Spleen (tissue), 11 donors: ENCODE data around the gene ARHGEF28. TPM values are rescaled to one million over a fixed set of nuclear protein-coding genes. Genes with fewer than 3 reads are reported as not detected.

Experiments
- DNase-seq: peaks from one replicate; pipeline ENCODE4 v3.0.0-alpha.2; 2020
- H3K27ac ChIP-seq, 8 donors: fragments of 200-600 bp; sonication (generic) in 7 of 8; 1 replicate in 4 of 8; 2 replicates in 4 of 8; pipeline versions ENCODE4 v1.5.0 to v1.8.0; 2016 to 2021; ENCODE audit warnings: inconsistent platforms in 4 of 8, mild to moderate bottlenecking in 4 of 8, moderate library complexity in 1 of 8
- H3K27me3 ChIP-seq, 7 donors: fragments of 200-600 bp; sonication (generic) in 6 of 7; replicated peaks in 1 of 7; 1 replicate in 4 of 7; 2 replicates in 3 of 7; pipeline versions ENCODE4 v1.5.0 to v1.8.0; 2016 to 2021; ENCODE audit warnings: inconsistent platforms in 3 of 7, mild to moderate bottlenecking in 1 of 7
- H3K36me3 ChIP-seq, 6 donors: fragments of 200-600 bp; sonication (generic) in 5 of 6; 1 replicate in 4 of 6; 2 replicates in 2 of 6; pipeline versions ENCODE4 v1.5.0 to v1.8.0; 2016 to 2021; ENCODE audit warnings: inconsistent platforms in 2 of 6
- H3K4me1 ChIP-seq, 6 donors: fragments of 200-600 bp; sonication (generic) in 5 of 6; 1 replicate in 3 of 6; 2 replicates in 3 of 6; pipeline versions ENCODE4 v1.5.0 to v1.8.0; 2016 to 2021; ENCODE audit warnings: inconsistent platforms in 3 of 6
- H3K4me3 ChIP-seq, 8 donors: fragments of 200-600 bp; sonication (generic) in 7 of 8; 1 replicate in 4 of 8; 2 replicates in 4 of 8; pipeline versions ENCODE4 v1.5.0 to v1.8.0; 2016 to 2021; ENCODE audit warnings: inconsistent platforms in 4 of 8, mild to moderate bottlenecking in 4 of 8, moderate library complexity in 2 of 8
- H3K9me3 ChIP-seq, 8 donors: fragments of 200-600 bp; sonication (generic) in 7 of 8; 1 replicate in 4 of 8; 2 replicates in 4 of 8; pipeline versions ENCODE4 v1.5.0 to v1.8.0; 2016 to 2021; ENCODE audit warnings: inconsistent platforms in 4 of 8
- CTCF ChIP-seq, 11 experiments: fragments of 200-600 bp in 7 of 11; fragments of 450-650 bp in 4 of 11; sonication (generic) in 4 of 11; IDR thresholded peaks in 8 of 11; conservative IDR thresholded peaks in 3 of 11; 1 replicate in 7 of 11; 2 replicates in 4 of 11; pipeline versions ENCODE4 v1.4.0 to v1.8.0; 2016 to 2021; ENCODE audit warnings: antibody characterized with exemption in 11 of 11, inconsistent platforms in 4 of 11, mild to moderate bottlenecking in 1 of 11
- POLR2A ChIP-seq, 3 donors: fragments of 450-650 bp; IDR thresholded peaks; one replicate each; pipeline ENCODE4 v1.5.1; 2017; ENCODE audit warnings: antibody characterized with exemption in 3 of 3, mild to moderate bottlenecking in 1 of 3
- POLR2AphosphoS5 ChIP-seq, 3 donors: sonication (generic); formaldehyde crosslinking; IDR thresholded peaks; one replicate each; pipeline ENCODE4 v1.5.1; 2017; ENCODE audit warnings: antibody characterized with exemption in 3 of 3
- WGBS, 5 donors: extraction: QIAGEN DNeasy Blood & Tissue Kit in 3 of 5; methylation state at CpG; one replicate each; pipeline versions ENCODE4 v1.1.5 to v1.1.7; 2013 to 2018; 5-methylcytosine and 5-hydroxymethylcytosine counted together
- intact Hi-C: fragments of 100-400 bp; cut with DNase I; formaldehyde crosslinking; loops from one replicate; pipeline ENCODE4 v1.15.0; 2023; ENCODE audit warnings: low total_unique reads
- polyA plus RNA-seq, 3 donors: library from polyadenylated mRNA; stranded (reverse); fragments of 200-250 nt; gene quantifications; one replicate each; pipeline ENCODE4 v1.2.1, GENCODE V29; 2013
- total RNA-seq, 7 donors: library from RNA; depleted of rRNA in 3 of 7; stranded (reverse); fragments of >200 nt in 3 of 7; fragmentation: NEBNext Ultra II Directional in 4 of 7; extraction: Animal tissue kit (Norgen Biotek cat#: 25700) in 4 of 7; gene quantifications; one replicate each; pipeline versions ENCODE4 v1.1.0 to v1.2.1, GENCODE V29; 2016 to 2021
- donor health status: healthy with polysubstance abuse.
- donor health status: DM: no; HTN: no; CAD: no; lungs with moderate emphysema.
- donor health status: DM: no; HTN: no; CAD: no.
- donor health status: Bipolar disorder and iron deficiency.
- donor health status: healthy.
- donor health status: DM: no; HTN: no; CAD: no.
- donor health status: DM: yes; HTN: yes; CAD: no.

The ARHGEF28 gene
- total and polyA plus RNA-seq, 10 donors: 0.53 to 17.5 (median 8.8) TPM

GRCh38 chr5:73783828-73784227 is 157.8 kb downstream of the ARHGEF28 start:
- WGBS, 5 donors: 41 to 55% (median 50%) methylated on average over 1 of the region's 1 CpG
- Histone ChIP-seq H3K9me3 (no peaks in the 10 kb centered on the region), H3K27ac (no peak overlapping the region), H3K4me3 (no peak overlapping the region), H3K36me3 (no peaks in the 10 kb centered on the region), H3K27me3 (no peaks in the 10 kb centered on the region), H3K4me1 (peaks cover 0 to 5% (median 0%) of the 10 kb centered on the region in 6 donors)
- intact Hi-C loops: no loop called here
- DNase-seq: no peak
- TF ChIP-seq POLR2AphosphoS5 (IDR thresholded peaks at IDR 0.05) (no peak), CTCF (IDR thresholded peaks at IDR 0.05 in 8 of 11, conservative IDR thresholded peaks at IDR 0.05 in 3 of 11) (peak in 5 of 11 experiments; percentile 19 to 36 (median 26))

- Histone ChIP-seq H3K9me3 (no peaks in the 10 kb centered on the region), H3K27ac (no peak overlapping the region), H3K36me3 (no peaks in the 10 kb centered on the region), H3K4me1 (peaks cover 0 to 5% (median 0%) of the 10 kb centered on the region in 6 donors), H3K4me3 (no peak overlapping the region), H3K27me3 (no peaks in the 10 kb centered on the region)
- TF ChIP-seq POLR2AphosphoS5 (IDR thresholded peaks at IDR 0.05) (no peak), CTCF (IDR thresholded peaks at IDR 0.05 in 8 of 11, conservative IDR thresholded peaks at IDR 0.05 in 3 of 11) (no peak), POLR2A (IDR thresholded peaks at IDR 0.05) (no peak)
- intact Hi-C loops: no loop called here
- 89 to 94% (median 93%) methylated on average over 13 of the region's 13 CpGs for WGBS, 5 donors
- DNase-seq: no peak
These were observed 160.2 kb downstream of the ARHGEF28 start for GRCh38 chr5:73786043-73786831.

- H3K9me3 ChIP-seq: no peaks in the 10 kb centered on the region
- DNase-seq: no peak
- peaks cover 0 to 16% (median 5%) of the 10 kb centered on the region in 6 donors for H3K4me1 ChIP-seq
- intact Hi-C loops: no loop called here
- H3K27me3 ChIP-seq: no peaks in the 10 kb centered on the region
- 60 to 90% (median 79%) methylated on average over 2 of the region's 2 CpGs for WGBS, 5 donors
- no peak overlapping the region for H3K4me3 ChIP-seq
- no peaks in the 10 kb centered on the region for H3K36me3 ChIP-seq
- no peak overlapping the region for H3K27ac ChIP-seq
- TF ChIP-seq POLR2AphosphoS5 (IDR thresholded peaks at IDR 0.05) (no peak), CTCF (IDR thresholded peaks at IDR 0.05 in 8 of 11, conservative IDR thresholded peaks at IDR 0.05 in 3 of 11) (no peak), POLR2A (IDR thresholded peaks at IDR 0.05) (no peak)
These were observed 163.9 kb downstream of the ARHGEF28 start for GRCh38 chr5:73789851-73790281.

- 73 to 92% (median 80%) methylated on average over 4 of the region's 4 CpGs for WGBS, 5 donors
- Histone ChIP-seq H3K9me3 (no peaks in the 10 kb centered on the region), H3K27ac (no peak overlapping the region), H3K27me3 (no peaks in the 10 kb centered on the region), H3K4me3 (no peak overlapping the region), H3K4me1 (peaks cover 0 to 22% (median 7%) of the 10 kb centered on the region in 6 donors), H3K36me3 (no peaks in the 10 kb centered on the region)
- DNase-seq: no peak
- intact Hi-C loops: no loop called here
- TF ChIP-seq CTCF (IDR thresholded peaks at IDR 0.05 in 8 of 11, conservative IDR thresholded peaks at IDR 0.05 in 3 of 11): no peak
- no peak for TF ChIP-seq POLR2A (IDR thresholded peaks at IDR 0.05)
- no peak for TF ChIP-seq POLR2AphosphoS5 (IDR thresholded peaks at IDR 0.05)
These were observed 165.4 kb downstream of the ARHGEF28 start for GRCh38 chr5:73791389-73791788.
